Measurements from ENCODE around the gene STK32C.

- TF ChIP-seq CTCF (IDR thresholded peaks at IDR 0.05) (no peak), POLR2A (IDR thresholded peaks at IDR 0.05) (no peak)
These were observed 149.5 kb downstream of the STK32C start for GRCh38 chr10:132158122-132158741.

Data from prostate gland (tissue), 2 donors.